HepG2 (cell line): ENCODE data around the gene PIGN. TPM values are rescaled to one million over a fixed set of nuclear protein-coding genes. Genes with fewer than 3 reads are reported as not detected.

Source experiments
- ATAC-seq: fragments of 200-7000 bp; cut with Tn5 transposase; 3 replicates; pipeline ENCODE4 v1.9.1; 2020; ENCODE audit warnings: mild to moderate bottlenecking, moderate library complexity
- BruUV-seq: library from RNA; stranded (reverse); fragments of 400-500 nt; replicated peaks from 2 replicates; lab custom pipeline; 2021; lab: Mats Ljungman, UMichigan
- CTCF ChIA-PET: fragments of 300-600 bp; formaldehyde crosslinking; extraction: SDS; loops from one replicate; lab custom pipeline; 2021; ENCODE audit warnings: low total read pairs, inconsistent platforms, low intra/inter-chr PET ratio; lab: Yijun Ruan, JAX
- POLR2A ChIA-PET: fragments of 350-600 bp; sonication (Branson Sonifier 250); formaldehyde crosslinking; loops from one replicate; lab custom pipeline; 2020; ENCODE audit warnings: antibody characterized with exemption, inconsistent platforms; lab: Yijun Ruan, JAX
- DNase-seq: peaks from one replicate; pipeline ENCODE4 v3.0.0-alpha.2; 2015; ENCODE audit warnings: low spot score
- FAIRE-seq: peaks from 3 replicates; lab custom pipeline; 2011; peaks lifted over from hg19 to GRCh38; lab: Jason Lieb, UNC
- H2AFZ ChIP-seq: one replicate; pipeline ENCODE4 v1.6.1; 2011; ENCODE audit warnings: low read length, inconsistent platforms
- H3K27ac ChIP-seq: fragments of 300-600 bp; 3 replicates; pipeline ENCODE4 v1.8.0; 2011; ENCODE audit warnings: mixed run types, mild to moderate bottlenecking, mixed read lengths, low read length, inconsistent platforms; ENCODE audit not compliant: insufficient read depth; ENCODE audit errors: extremely low read length
- H3K27me3 ChIP-seq, 2 experiments: fragments of 200-600 bp in 1 of 2; 2 replicates in 1 of 2; 3 replicates in 1 of 2; pipeline versions ENCODE4 v1.6.0 to v1.8.0; 2011; ENCODE audit warnings: low read length in 2 of 2, mild to moderate bottlenecking in 2 of 2, moderate library complexity in 2 of 2, inconsistent platforms in 1 of 2; ENCODE audit not compliant: insufficient read depth in 2 of 2, control insufficient read depth in 1 of 2
- H3K36me3 ChIP-seq, 2 experiments: fragments of 200-600 bp in 1 of 2; replicated peaks in 1 of 2; 2 replicates in 1 of 2; 3 replicates in 1 of 2; pipeline versions ENCODE4 v1.5.1 to v1.8.0; 2011; ENCODE audit warnings: low read length in 2 of 2, inconsistent platforms in 1 of 2; ENCODE audit not compliant: insufficient read depth in 2 of 2, control insufficient read depth in 1 of 2
- H3K4me1 ChIP-seq: 2 replicates; pipeline ENCODE4 v1.5.1; 2012; ENCODE audit warnings: low read length, inconsistent platforms; ENCODE audit not compliant: insufficient read depth
- H3K4me2 ChIP-seq: 2 replicates; pipeline ENCODE4 v1.6.0; 2011; ENCODE audit warnings: low read depth, low read length, inconsistent platforms
- H3K4me3 ChIP-seq, 3 experiments: fragments of 200-600 bp in 1 of 3; sonication (generic), shearing (Covaris generic) in 1 of 3; replicated peaks in 1 of 3; 2 replicates each; pipeline ENCODE4 v1.5.1; 2011 to 2016; ENCODE audit warnings: low read length in 3 of 3, inconsistent platforms in 2 of 3, low read depth in 2 of 3, mild to moderate bottlenecking in 2 of 3, control low read depth in 1 of 3, mixed read lengths in 1 of 3; ENCODE audit not compliant: insufficient read depth in 1 of 3
- H3K79me2 ChIP-seq: one replicate; pipeline ENCODE4 v1.6.1; 2011; ENCODE audit warnings: low read length, inconsistent platforms; ENCODE audit not compliant: insufficient read depth
- H3K9ac ChIP-seq: 2 replicates; pipeline ENCODE4 v1.6.0; 2011; ENCODE audit warnings: mild to moderate bottlenecking, low read depth, low read length, inconsistent platforms; ENCODE audit not compliant: insufficient read depth
- H3K9me3 ChIP-seq: 2 replicates; pipeline ENCODE4 v1.5.1; 2012; ENCODE audit warnings: mild to moderate bottlenecking, low read length
- H4K20me1 ChIP-seq: 2 replicates; pipeline ENCODE4 v1.6.0; 2011; ENCODE audit warnings: inconsistent platforms, mild to moderate bottlenecking, low read length, moderate library complexity; ENCODE audit not compliant: insufficient read depth
- ATF7 ChIP-seq, 2 experiments: fragments of 450-650 bp in 1 of 2; sonication (generic) in 1 of 2; formaldehyde crosslinking in 1 of 2; IDR thresholded peaks; 2 replicates each; pipeline versions ENCODE4 v1.4.0 to v1.6.1; 2016 to 2020; ENCODE audit warnings: antibody characterized with exemption in 1 of 2, mild to moderate bottlenecking in 1 of 2, missing genetic modification reagents in 1 of 2
- POLR2AphosphoS5 ChIP-seq: IDR thresholded peaks from 2 replicates; pipeline ENCODE4 v1.6.1; 2012; ENCODE audit warnings: low read depth, low read length
- RBM22 ChIP-seq: fragments of 200-400 bp; formaldehyde crosslinking; optimal IDR thresholded peaks from 2 replicates; pipeline ENCODE3; 2017; ENCODE audit warnings: mild to moderate bottlenecking, low read length, moderate library complexity
- WGBS: methylation state at CpG from one replicate; pipeline ENCODE4 v1.1.6; 2017; ENCODE audit warnings: low lambda C conversion rate; 5-methylcytosine and 5-hydroxymethylcytosine counted together
- in situ Hi-C: cut with HindIII; loops from 2 replicates; pipeline ENCODE4 v1.10.0; 2017; ENCODE audit warnings: low pct_unique_long_range_greater_than_20kb; ENCODE audit not compliant: extremely low pct_ligation_motif_present
- intact Hi-C: fragments of 100-400 bp; cut with micrococcal nuclease; formaldehyde crosslinking; loops from one replicate; pipeline ENCODE4 v1.10.0; 2022; ENCODE audit not compliant: unreplicated experiment
- polyA plus RNA-seq, 8 experiments: library from polyadenylated mRNA; depleted of rRNA in 3 of 8; stranded (reverse) in 7 of 8; unstranded in 1 of 8; fragments of >200 nt; fragmentation: Illumina TruSeq in 4 of 8; extraction: Trizol in 4 of 8; gene quantifications; 2 replicates each; pipeline versions ENCODE4 v1.2.1 to v1.2.3, GENCODE V29; 2011 to 2016; ENCODE audit warnings: low read depth in 4 of 8, missing spikeins in 1 of 8, mixed read lengths in 1 of 8; ENCODE audit not compliant: insufficient read depth in 1 of 8
- total RNA-seq, 5 experiments: library from RNA; depleted of rRNA; stranded (reverse); fragments of >200 nt; fragmentation: Illumina TruSeq; extraction: Trizol; gene quantifications; 2 replicates each; pipeline ENCODE4 v1.2.3, GENCODE V29; 2016; ENCODE audit warnings: low read depth in 1 of 5

PIGN gene
- total and polyA plus RNA-seq, 2 of the 13 experiments (the other 11 are each of a cell fraction or from before 2014, with no cell fraction given): 15.5 to 33.6 TPM

- no peak for TF ChIP-seq RBM22
- TF ChIP-seq ATF7 (IDR thresholded peaks at IDR 0.05): peak; percentile 49; the same call in 1 of the 2 replicates
- no peak for TF ChIP-seq ATF7 (CRISPR knock-in tag; IDR thresholded peaks at IDR 0.05)
- TF ChIP-seq, all 625 proteins: peak for 1
- in situ Hi-C loops (no loop called here), intact Hi-C loops (no loop called here)
- FAIRE-seq: no peak
- H4K20me1 ChIP-seq: no peaks in the 10 kb centered on the region
- no peak for DNase-seq
- no peaks in the 10 kb centered on the region for H3K27me3 ChIP-seq
- H3K4me1 ChIP-seq: peaks cover 11% of the 10 kb centered on the region
- no TSS peak for BruUV-seq
- no peak overlapping the region for H3K4me3 ChIP-seq
- H3K79me2 ChIP-seq: no peaks in the 10 kb centered on the region
- no peak for ATAC-seq
- CTCF ChIA-PET: no interaction called here
- POLR2A ChIA-PET: no interaction called here
- H3K9ac ChIP-seq: no peak overlapping the region
- 77% methylated on average over 5 of the region's 5 CpGs for WGBS
- H3K27ac ChIP-seq: no peak overlapping the region
- no peak overlapping the region for H2AFZ ChIP-seq
- no peaks in the 10 kb centered on the region for H3K36me3 ChIP-seq
- no peak overlapping the region for H3K4me2 ChIP-seq
- H3K9me3 ChIP-seq: no peaks in the 10 kb centered on the region
These were observed 124.9 kb downstream of the PIGN start for GRCh38 chr18:62061821-62062478.

DNA sequence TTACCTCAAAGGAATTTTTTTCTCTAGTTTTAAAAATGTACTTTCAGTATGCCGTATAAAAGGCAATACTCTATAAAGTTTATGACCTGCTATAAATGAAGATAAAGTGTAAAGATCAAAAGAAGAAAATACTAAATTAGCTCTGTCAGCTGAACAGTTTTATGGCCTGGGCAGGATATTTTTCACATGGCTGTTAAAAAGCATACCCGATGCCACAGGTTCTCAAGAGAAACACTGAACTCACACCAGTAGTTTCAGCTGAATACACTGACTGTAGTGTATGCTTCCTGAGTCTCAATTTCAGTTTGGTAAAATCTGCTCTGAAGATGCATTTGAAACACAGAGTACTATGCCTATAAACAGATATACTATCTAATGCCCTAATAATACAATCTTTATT is 126.0 kb downstream of the PIGN start:
- FAIRE-seq: no peak

More for the DNA sequence above, 126.0 kb downstream of the PIGN start:
- Histone ChIP-seq H3K79me2 (no peaks in the 10 kb centered on the region), H3K4me1 (no peaks in the 10 kb centered on the region), H3K36me3 (no peaks in the 10 kb centered on the region), H3K27ac (no peak overlapping the region), H3K9ac (no peak overlapping the region), H3K27me3 (no peaks in the 10 kb centered on the region), H2AFZ (no peak overlapping the region), H3K9me3 (no peaks in the 10 kb centered on the region), H4K20me1 (no peaks in the 10 kb centered on the region), H3K4me2 (no peak overlapping the region), H3K4me3 (no peak overlapping the region)
- CTCF ChIA-PET: no interaction called here
- in situ Hi-C loops: no loop called here
- DNase-seq (no peak), ATAC-seq (no peak)
- no TSS peak for BruUV-seq
- TF ChIP-seq POLR2AphosphoS5: no peak
- POLR2A ChIA-PET: no interaction called here
- 97% methylated on average over 2 of the region's 2 CpGs for WGBS
- intact Hi-C loops: no loop called here
